Activated naive CD4-positive, alpha-beta T cell treated with anti-CD3 and anti-CD28 coated beads, Interleukin-2, amount 50 U/mL, for 72 hours (primary cell): ENCODE measurements around the gene ROR2. TPM values are rescaled to one million over a fixed set of nuclear protein-coding genes. Genes with fewer than 3 reads are reported as not detected.

Experiments used
- ATAC-seq, 2 donors: fragments of 150-1000 bp; cut with Tn5 transposase; 2 replicates each; pipeline ENCODE4 v1.10.0; 2021; ENCODE audit warnings: mild to moderate bottlenecking in 2 of 2, moderate library complexity in 2 of 2
- DNase-seq, 2 donors: peaks; one replicate each; pipeline ENCODE4 v3.0.0; 2021 to 2022; ENCODE audit warnings: low spot score in 2 of 2
- H3K27ac Mint-ChIP-seq, 2 donors: one replicate each; pipeline ENCODE4 v1.8.0; 2022; ENCODE audit warnings: mild to moderate bottlenecking in 2 of 2, mixed read lengths in 2 of 2
- H3K36me3 Mint-ChIP-seq, 2 donors: one replicate each; pipeline ENCODE4 v1.8.0; 2022; ENCODE audit warnings: mixed read lengths in 2 of 2
- H3K9me3 Mint-ChIP-seq, 2 donors: one replicate each; pipeline ENCODE4 v1.8.0; 2022; ENCODE audit warnings: mixed read lengths in 2 of 2
- total RNA-seq, 2 donors: library from RNA; stranded (reverse); gene quantifications; one replicate each; pipeline ENCODE4 v1.2.3, GENCODE V29; 2022

Gene ROR2
- total RNA-seq, 2 donors from 2014 or later: not detected

GRCh38 chr9:91678807-91679580 lies 271.0 kb downstream of the ROR2 start:
- no peak for ATAC-seq
- Mint-ChIP-seq H3K27ac (no peak overlapping the region), H3K36me3 (no peaks in the 10 kb centered on the region), H3K9me3 (no peaks in the 10 kb centered on the region)
- DNase-seq: no peak

- H3K27ac Mint-ChIP-seq: no peak overlapping the region
- H3K36me3 Mint-ChIP-seq: no peaks in the 10 kb centered on the region
- no peak for ATAC-seq
- no peak for DNase-seq
- no peaks in the 10 kb centered on the region for H3K9me3 Mint-ChIP-seq
These were observed 272.1 kb downstream of the ROR2 start for GRCh38 chr9:91677822-91678436.

- no peak for ATAC-seq
- no peaks in the 10 kb centered on the region for H3K9me3 Mint-ChIP-seq
- no peak overlapping the region for H3K27ac Mint-ChIP-seq
- no peaks in the 10 kb centered on the region for H3K36me3 Mint-ChIP-seq
- no peak for DNase-seq
These were observed 272.7 kb downstream of the ROR2 start for GRCh38 chr9:91677331-91677730.

GRCh38 chr9:91676046-91676445 lies 274.0 kb downstream of the ROR2 start:
- no peak overlapping the region for H3K27ac Mint-ChIP-seq
- H3K9me3 Mint-ChIP-seq: peaks cover 6 to 9% of the 10 kb centered on the region in 2 donors

GRCh38 chr9:91664663-91665062 lies 285.4 kb downstream of the ROR2 start:
- no peak overlapping the region for H3K27ac Mint-ChIP-seq
- H3K36me3 Mint-ChIP-seq: no peaks in the 10 kb centered on the region
- H3K9me3 Mint-ChIP-seq: no peaks in the 10 kb centered on the region
- no peak for DNase-seq
- ATAC-seq: no peak

More at GRCh38 chr9:91676046-91676445, 274.0 kb downstream of the ROR2 start:
- DNase-seq (no peak), ATAC-seq (no peak)
- peaks cover 0 to 5% of the 10 kb centered on the region in 2 donors for H3K36me3 Mint-ChIP-seq

GRCh38 chr9:91663858-91664257 lies 286.2 kb downstream of the ROR2 start:
- H3K27ac Mint-ChIP-seq: no peak overlapping the region
- no peak for ATAC-seq
- H3K36me3 Mint-ChIP-seq: no peaks in the 10 kb centered on the region
- DNase-seq: no peak
- no peaks in the 10 kb centered on the region for H3K9me3 Mint-ChIP-seq

GRCh38 chr9:91661451-91661850 lies 288.6 kb downstream of the ROR2 start:
- H3K36me3 Mint-ChIP-seq: no peaks in the 10 kb centered on the region
- no peak overlapping the region for H3K27ac Mint-ChIP-seq
- DNase-seq (no peak), ATAC-seq (no peak)
- H3K9me3 Mint-ChIP-seq: no peaks in the 10 kb centered on the region

GRCh38 chr9:91660521-91660920 lies 289.5 kb downstream of the ROR2 start:
- Mint-ChIP-seq H3K27ac (no peak overlapping the region), H3K36me3 (no peaks in the 10 kb centered on the region), H3K9me3 (no peaks in the 10 kb centered on the region)
- ATAC-seq (no peak), DNase-seq (no peak)

GRCh38 chr9:91659529-91660495 lies 290.2 kb downstream of the ROR2 start:
- Mint-ChIP-seq H3K27ac (no peak overlapping the region), H3K9me3 (no peaks in the 10 kb centered on the region), H3K36me3 (no peaks in the 10 kb centered on the region)
- DNase-seq (no peak), ATAC-seq (no peak)

GRCh38 chr9:91658513-91659105 lies 291.4 kb downstream of the ROR2 start:
- DNase-seq (no peak), ATAC-seq (no peak)
- no peaks in the 10 kb centered on the region for H3K9me3 Mint-ChIP-seq
- H3K27ac Mint-ChIP-seq: peak overlapping the region in 1 of 2 donors; percentile 4
- no peaks in the 10 kb centered on the region for H3K36me3 Mint-ChIP-seq

- Mint-ChIP-seq H3K9me3 (no peaks in the 10 kb centered on the region), H3K27ac (no peak overlapping the region), H3K36me3 (no peaks in the 10 kb centered on the region)
- DNase-seq: no peak
- no peak for ATAC-seq
These were observed 292.5 kb downstream of the ROR2 start for GRCh38 chr9:91657501-91657900.

GRCh38 chr9:91655658-91656057 lies 294.4 kb downstream of the ROR2 start:
- H3K9me3 Mint-ChIP-seq: no peaks in the 10 kb centered on the region
- no peak overlapping the region for H3K27ac Mint-ChIP-seq
- DNase-seq (no peak), ATAC-seq (no peak)
- no peaks in the 10 kb centered on the region for H3K36me3 Mint-ChIP-seq

GRCh38 chr9:91655215-91655614 lies 294.8 kb downstream of the ROR2 start:
- no peaks in the 10 kb centered on the region for H3K36me3 Mint-ChIP-seq
- no peak overlapping the region for H3K27ac Mint-ChIP-seq
- ATAC-seq (no peak), DNase-seq (no peak)
- H3K9me3 Mint-ChIP-seq: no peaks in the 10 kb centered on the region

GRCh38 chr9:91654527-91654926 lies 295.5 kb downstream of the ROR2 start:
- no peak for ATAC-seq
- no peak for DNase-seq
- H3K27ac Mint-ChIP-seq: no peak overlapping the region
- no peaks in the 10 kb centered on the region for H3K36me3 Mint-ChIP-seq
- H3K9me3 Mint-ChIP-seq: no peaks in the 10 kb centered on the region

- Mint-ChIP-seq H3K36me3 (no peaks in the 10 kb centered on the region), H3K27ac (no peak overlapping the region), H3K9me3 (no peaks in the 10 kb centered on the region)
- no peak for ATAC-seq
- no peak for DNase-seq
These were observed 302.7 kb downstream of the ROR2 start for GRCh38 chr9:91647371-91647770.

- Mint-ChIP-seq H3K27ac (no peak overlapping the region), H3K36me3 (peaks cover 0 to under 1% of the 10 kb centered on the region in 2 donors), H3K9me3 (no peaks in the 10 kb centered on the region)
- ATAC-seq: no peak
- no peak for DNase-seq
These were observed 303.3 kb downstream of the ROR2 start for GRCh38 chr9:91646702-91647101.

GRCh38 chr9:91644433-91644832 lies 305.6 kb downstream of the ROR2 start:
- H3K9me3 Mint-ChIP-seq: peaks cover 3 to 6% of the 10 kb centered on the region in 2 donors
- H3K36me3 Mint-ChIP-seq: peaks cover 0 to 6% of the 10 kb centered on the region in 2 donors
- H3K27ac Mint-ChIP-seq: no peak overlapping the region
- ATAC-seq (no peak), DNase-seq (no peak)
